Superior temporal gyrus (tissue), 1 donor: Measurements from ENCODE around the gene MCAT.
"Not testable (repeated sequence)": the region's sequence is repeated elsewhere in the genome, so short reads cannot be mapped to it uniquely, and the experiment has no call there.

Experiments
- DNase-seq: peaks from one replicate; pipeline ENCODE4 v3.0.0-alpha.2; 2016; ENCODE audit errors: extremely low spot score

MCAT gene

DNA sequence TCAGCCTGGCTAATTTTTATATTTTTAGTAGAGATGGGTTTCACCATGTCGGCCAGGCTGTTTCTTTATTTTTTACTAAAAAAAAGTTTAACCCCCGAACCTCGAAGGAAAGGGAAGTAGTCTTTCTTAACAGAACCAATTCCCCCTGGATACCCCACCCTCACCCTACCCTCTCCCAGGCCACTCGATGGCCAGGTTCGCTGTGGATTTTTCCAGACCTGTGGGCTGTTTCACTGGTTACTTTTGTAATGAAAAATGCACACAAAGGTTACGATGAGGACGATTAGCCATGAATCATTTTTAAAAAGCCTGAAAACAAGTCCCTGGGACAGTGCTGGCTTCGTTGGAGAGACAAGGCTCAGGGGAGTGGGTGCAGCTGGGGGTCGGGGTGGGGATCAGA lies 10.7 kb upstream of the MCAT start:
- DNase-seq = no peak

- DNase-seq = peak; percentile 45
Measured at GRCh38 chr22:43152357-43153071, 9.3 kb upstream of the MCAT start.

- DNase-seq = no peak
Measured at GRCh38 chr22:43152003-43152356, 8.8 kb upstream of the MCAT start.

GRCh38 chr22:43151251-43152002 lies 8.2 kb upstream of the MCAT start, which contains the start of gene TSPO:
TSS of gene TSPO (plus strand) at chr22:43151559. CDS start at chr22:43159239, 7,680 bp downstream.
- DNase-seq = peak; percentile 45

DNA sequence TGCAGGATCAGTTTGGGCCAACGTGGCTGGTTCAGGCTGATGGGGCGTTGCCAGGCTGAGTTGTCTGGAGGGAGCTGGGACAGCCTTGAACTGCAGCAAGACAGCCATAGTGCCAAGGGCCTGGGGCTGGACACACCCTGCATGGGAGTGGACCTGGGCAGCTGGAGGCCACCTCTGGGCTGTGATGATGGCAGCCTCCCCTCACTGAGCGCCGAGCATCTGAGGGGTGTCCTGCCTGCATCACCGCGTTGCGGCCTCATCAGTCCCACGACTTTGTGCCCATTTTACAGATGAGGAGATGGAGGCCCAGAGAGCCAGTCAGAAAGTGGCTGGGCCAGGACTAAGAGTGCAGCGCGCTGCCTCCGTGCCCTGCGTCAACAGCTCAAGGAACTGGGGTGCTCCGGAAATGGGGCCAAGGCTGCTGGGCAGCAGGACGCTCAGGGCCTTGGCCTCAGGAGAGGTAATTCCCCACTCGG lies 7.6 kb upstream of the MCAT start:
- DNase-seq = no peak

DNA sequence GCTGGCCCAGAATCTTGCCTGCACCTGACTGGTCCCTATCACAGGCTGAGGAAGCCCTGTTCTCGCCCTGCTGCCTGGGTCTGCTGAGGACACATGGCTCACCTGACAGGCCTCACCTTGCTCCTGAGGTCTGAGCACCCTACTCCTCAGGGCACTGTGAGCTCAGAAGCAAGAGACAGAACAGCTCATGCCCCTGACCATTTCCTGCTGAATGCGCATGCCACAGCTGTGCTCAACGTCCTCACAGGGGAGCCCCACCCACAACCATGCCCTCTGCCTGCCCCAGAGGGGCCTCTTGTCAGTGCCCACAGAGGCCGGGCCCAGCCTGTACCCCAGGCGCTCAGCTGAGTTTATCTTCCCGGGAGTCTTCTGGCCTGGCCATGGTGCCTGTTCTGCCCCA lies 5.4 kb upstream of the MCAT start:
- no peak for DNase-seq

- no peak for DNase-seq
Measured at GRCh38 chr22:43147821-43148220, 4.6 kb upstream of the MCAT start.

GRCh38 chr22:43146332-43146731 lies 3.1 kb upstream of the MCAT start:
- DNase-seq = not testable (repeated sequence)

DNA sequence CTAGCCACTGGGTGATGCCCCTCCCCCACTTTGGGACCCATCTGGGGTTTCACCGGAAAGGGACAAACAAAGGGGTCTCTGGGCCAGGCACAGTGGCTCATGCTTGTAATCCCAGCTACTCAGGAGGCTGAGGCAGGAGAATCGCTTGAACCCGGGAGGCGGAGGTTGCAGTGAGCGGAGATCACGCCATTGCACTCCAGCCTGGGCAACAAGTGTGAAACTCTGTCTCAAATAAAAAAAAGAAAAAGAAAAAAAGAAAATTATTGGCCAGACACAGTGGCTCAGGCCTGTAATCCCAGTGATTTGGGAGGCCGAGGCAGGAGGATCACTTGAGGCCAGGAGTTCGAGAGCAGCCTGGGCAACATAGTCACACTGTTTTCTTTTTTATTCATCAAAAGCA lies 2.2 kb upstream of the MCAT start:
- not testable (repeated sequence) for DNase-seq

GRCh38 chr22:43144949-43145348 lies 1.8 kb upstream of the MCAT start:
- DNase-seq = no peak

- DNase-seq = no peak
Measured at GRCh38 chr22:43136801-43137200, 6.4 kb downstream of the MCAT start.

DNA sequence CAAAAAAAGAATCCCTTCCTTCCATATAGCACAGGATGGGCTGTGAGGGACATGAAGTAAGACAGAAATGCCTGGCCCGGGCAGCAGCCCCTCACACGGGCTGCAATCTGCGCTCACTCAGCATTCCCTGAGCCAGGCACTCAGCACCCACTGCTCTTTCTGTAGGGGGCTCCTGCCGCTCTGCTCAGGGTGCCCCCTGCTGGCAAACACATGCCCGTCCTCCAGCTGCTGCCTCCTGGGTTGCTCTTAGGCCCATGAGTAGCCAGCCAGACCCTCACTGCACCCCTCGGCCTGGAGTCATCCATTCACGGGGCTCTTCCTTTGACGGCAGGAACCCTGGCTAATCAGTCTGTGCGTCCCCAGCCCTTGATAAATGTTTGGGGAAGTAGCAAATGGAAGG lies 6.9 kb downstream of the MCAT start:
- no peak for DNase-seq

DNA sequence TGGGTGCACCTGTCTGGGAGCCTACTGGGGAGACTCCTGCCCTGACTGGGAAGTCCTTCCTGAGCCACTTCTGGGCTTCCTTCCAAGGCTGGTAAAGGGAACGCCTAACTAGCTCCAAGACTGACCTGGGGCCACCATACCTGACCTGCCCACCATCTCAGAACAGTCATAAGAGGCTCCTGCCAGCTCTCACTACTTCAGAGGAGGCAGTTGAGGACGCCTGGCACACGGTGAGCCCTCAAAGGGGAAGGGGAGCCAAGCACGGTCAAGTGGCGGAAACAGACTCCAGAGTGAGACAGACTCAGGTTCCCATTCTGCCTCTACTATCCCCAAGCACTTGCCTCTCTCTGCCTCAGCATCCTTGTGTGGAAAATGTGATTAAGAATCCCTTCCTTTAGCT lies 7.6 kb downstream of the MCAT start:
- no peak for DNase-seq

DNA sequence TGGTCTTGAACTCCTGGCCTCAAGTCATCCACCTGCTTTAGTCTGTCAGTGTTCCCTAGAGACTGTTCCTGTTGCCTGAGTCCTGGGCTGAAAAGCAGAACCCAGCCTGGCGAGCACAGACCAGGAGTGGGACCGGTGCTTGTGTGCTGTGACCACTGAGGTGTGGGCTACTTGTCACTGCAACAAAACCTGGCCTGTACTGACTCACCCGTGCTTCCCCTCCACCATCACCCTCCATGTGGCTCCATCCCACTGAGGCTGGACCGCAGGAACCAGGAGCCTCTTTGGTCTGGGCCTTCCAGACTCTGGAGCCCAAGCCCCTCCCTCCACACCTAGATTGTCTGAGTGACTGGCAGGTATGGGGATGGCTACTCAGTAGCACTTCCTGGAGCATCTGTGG lies 8.6 kb downstream of the MCAT start:
- no peak for DNase-seq

DNA sequence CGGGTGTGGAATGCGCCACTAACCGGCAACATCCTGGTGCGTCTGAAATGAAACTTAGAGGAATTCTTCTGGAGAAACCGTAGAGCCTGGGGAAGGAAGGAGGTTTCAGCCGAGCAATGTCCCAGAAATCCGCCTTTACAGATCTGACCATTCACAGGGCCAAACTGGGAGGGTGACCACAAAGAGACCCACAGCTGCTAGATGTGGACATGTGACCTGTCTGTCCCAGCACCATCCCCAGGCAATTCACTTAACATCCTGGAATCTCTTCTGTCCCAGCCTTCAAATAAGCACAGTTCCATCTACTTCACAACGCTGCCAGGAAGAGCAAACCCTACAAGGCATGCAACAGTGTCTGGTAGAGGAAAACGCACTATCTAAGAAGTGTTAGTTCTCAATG lies 9.8 kb downstream of the MCAT start:
- DNase-seq = no peak

GRCh38 chr22:43131773-43132501 lies 11.3 kb downstream of the MCAT start:
- no peak for DNase-seq

DNA sequence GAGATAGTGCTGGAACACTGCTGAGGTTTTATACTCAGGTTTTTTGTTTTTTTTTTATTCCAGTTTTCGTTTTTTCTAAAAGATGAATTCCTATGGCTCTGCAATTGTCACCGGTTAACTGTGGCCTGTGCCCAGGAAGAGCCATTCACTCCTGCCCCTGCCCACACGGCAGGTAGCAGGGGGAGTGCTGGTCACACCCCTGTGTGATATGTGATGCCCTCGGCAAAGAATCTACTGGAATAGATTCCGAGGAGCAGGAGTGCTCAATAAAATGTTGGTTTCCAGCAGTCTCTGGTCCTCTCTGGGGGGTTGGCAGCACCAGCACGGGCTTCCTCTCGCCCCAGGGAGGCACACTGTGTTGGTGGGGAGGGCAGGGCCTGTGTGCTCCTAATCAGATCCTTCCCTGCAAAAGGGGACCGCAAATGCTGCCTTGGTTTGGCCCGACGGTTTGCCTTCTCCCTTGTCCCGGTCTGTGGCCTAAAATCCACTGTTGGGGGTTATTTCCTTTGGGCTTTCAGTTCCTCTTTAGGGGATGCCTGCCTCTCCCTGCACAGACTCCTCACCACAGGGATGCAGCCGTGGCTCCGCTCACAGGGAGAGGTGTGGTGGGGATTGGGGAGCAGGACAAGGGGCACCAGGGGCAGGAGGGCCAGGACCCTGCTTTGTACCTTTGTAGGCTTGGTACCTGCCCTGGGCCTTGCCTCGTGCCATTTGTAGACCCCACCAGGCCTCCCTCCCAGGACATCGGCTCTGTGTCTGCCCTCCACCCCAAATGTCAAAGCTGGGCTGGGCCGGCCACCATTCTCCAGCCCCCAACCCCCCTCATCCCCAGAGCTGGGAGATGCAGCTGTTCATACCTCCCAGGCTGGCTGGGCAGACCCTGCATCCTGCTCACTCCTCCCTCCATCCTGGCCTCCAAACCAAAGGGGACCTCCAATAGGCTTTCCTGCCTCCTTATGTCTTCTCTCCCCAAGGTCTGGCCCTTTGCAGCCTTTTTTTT lies 13.5 kb downstream of the MCAT start:
- no peak for DNase-seq

- no peak for DNase-seq
Measured at GRCh38 chr22:43128928-43129424, 14.2 kb downstream of the MCAT start.

GRCh38 chr22:43128116-43128515 lies 15.1 kb downstream of the MCAT start:
- DNase-seq = no peak

- DNase-seq = no peak
Measured at GRCh38 chr22:43127166-43127908, 15.9 kb downstream of the MCAT start.
